Keratinocyte (primary cell): ENCODE results near the gene AIP. TPM values are rescaled to one million over a fixed set of nuclear protein-coding genes. Genes with fewer than 3 reads are reported as not detected.
A peak's percentile ranks its signal among the peaks of the same experiment; 100 is the strongest.
"Not testable (repeated sequence)": the region's sequence is repeated elsewhere in the genome, so short reads cannot be mapped to it uniquely, and the experiment has no call there.

Source experiments
- DNase-seq: peaks from one replicate; pipeline ENCODE4 v3.0.0-alpha.2; 2011; ENCODE audit warnings: low read depth, missing footprints, low spot score
- FAIRE-seq: peaks from 2 replicates; lab custom pipeline; 2011; peaks lifted over from hg19 to GRCh38; lab: Jason Lieb, UNC
- H2AFZ ChIP-seq: 2 replicates; pipeline ENCODE4 v1.6.0; 2012; ENCODE audit warnings: low read length, control low read depth, inconsistent platforms; ENCODE audit not compliant: control insufficient read depth
- H3K27ac ChIP-seq: 2 replicates; pipeline ENCODE4 v1.5.1; 2011; ENCODE audit warnings: low read length; ENCODE audit not compliant: control insufficient read depth, insufficient read depth
- H3K27me3 ChIP-seq: 3 replicates; pipeline ENCODE4 v1.6.0; 2011; ENCODE audit warnings: low read length; ENCODE audit not compliant: control insufficient read depth, insufficient read depth; ENCODE audit errors: extremely low read depth
- H3K36me3 ChIP-seq, 2 experiments: 2 replicates in 1 of 2; 3 replicates in 1 of 2; pipeline ENCODE4 v1.5.1; 2011; ENCODE audit warnings: low read length in 2 of 2, mild to moderate bottlenecking in 1 of 2; ENCODE audit not compliant: control insufficient read depth in 2 of 2, insufficient read depth in 2 of 2; ENCODE audit errors: extremely low read depth in 1 of 2
- H3K4me1 ChIP-seq: 3 replicates; pipeline ENCODE4 v1.5.1; 2011; ENCODE audit warnings: low read length; ENCODE audit not compliant: control insufficient read depth, insufficient read depth; ENCODE audit errors: extremely low read depth
- H3K4me2 ChIP-seq: 3 replicates; pipeline ENCODE4 v1.6.0; 2011; ENCODE audit warnings: low read depth, low read length; ENCODE audit not compliant: control insufficient read depth, insufficient read depth; ENCODE audit errors: extremely low read depth
- H3K4me3 ChIP-seq, 3 experiments: fragments of 200-600 bp in 1 of 3; sonication (generic) in 1 of 3; 2 replicates in 2 of 3; 3 replicates in 1 of 3; pipeline ENCODE4 v1.5.1; 2011 to 2016; ENCODE audit warnings: low read length in 3 of 3, mild to moderate bottlenecking in 3 of 3, control low read depth in 2 of 3, inconsistent platforms in 1 of 3, low read depth in 1 of 3, mixed read lengths in 1 of 3, mixed run types in 1 of 3, moderate library complexity in 1 of 3; ENCODE audit not compliant: control insufficient read depth in 2 of 3, insufficient read depth in 2 of 3; ENCODE audit errors: extremely low read depth in 1 of 3
- H3K79me2 ChIP-seq: 2 replicates; pipeline ENCODE4 v1.6.0; 2012; ENCODE audit warnings: low read length; ENCODE audit not compliant: control insufficient read depth, insufficient read depth
- H3K9ac ChIP-seq: 3 replicates; pipeline ENCODE4 v1.6.0; 2011; ENCODE audit warnings: low read length; ENCODE audit not compliant: control insufficient read depth, insufficient read depth; ENCODE audit errors: extremely low read depth
- H3K9me1 ChIP-seq: 3 replicates; pipeline ENCODE4 v1.6.0; 2011; ENCODE audit warnings: low read length; ENCODE audit not compliant: control insufficient read depth, insufficient read depth; ENCODE audit errors: extremely low read depth
- H3K9me3 ChIP-seq: 2 replicates; pipeline ENCODE4 v1.5.1; 2012; ENCODE audit warnings: low read depth, low read length; ENCODE audit not compliant: control insufficient read depth
- H4K20me1 ChIP-seq: 3 replicates; pipeline ENCODE4 v1.6.0; 2011; ENCODE audit warnings: low read length; ENCODE audit not compliant: control insufficient read depth, insufficient read depth; ENCODE audit errors: extremely low read depth
- dilution Hi-C: fragments of 300-500 bp; cut with MboI; formaldehyde crosslinking; loops from one replicate; pipeline ENCODE4 v1.7.0; 2020; ENCODE audit warnings: low sequenced_read_pairs; ENCODE audit not compliant: extremely low pct_ligation_motif_present
- polyA plus RNA-seq, 5 experiments: library from polyadenylated mRNA; depleted of rRNA in 3 of 5; stranded (reverse) in 3 of 5; stranded (forward) in 1 of 5; unstranded in 1 of 5; fragments of >200 nt; gene quantifications; 1 replicate in 1 of 5; 2 replicates in 3 of 5; 3 replicates in 1 of 5; pipeline versions ENCODE4 v1.2.1 to v1.2.3, GENCODE V29; 2011 to 2012; ENCODE audit warnings: missing spikeins in 2 of 5, low read depth in 1 of 5, low replicate concordance in 1 of 5
- TF ChIP-seq, protein P1 (sequence below), 3 experiments: IDR thresholded peaks in 1 of 3; conservative IDR thresholded peaks in 1 of 3; optimal IDR thresholded peaks in 1 of 3; 2 replicates in 2 of 3; 3 replicates in 1 of 3; pipeline versions ENCODE3 to v1.5.1; 2011; ENCODE audit warnings: low read length in 3 of 3, mild to moderate bottlenecking in 3 of 3, moderate library complexity in 2 of 3, control low read depth in 1 of 3, inconsistent platforms in 1 of 3; ENCODE audit not compliant: insufficient read depth in 2 of 3; ENCODE audit errors: extremely low read depth in 1 of 3

The AIP gene
- polyA plus RNA-seq, 1 donor (not counting 4 experiments of a cell fraction or from before 2014, with no cell fraction given), result 32.5 TPM

DNA sequence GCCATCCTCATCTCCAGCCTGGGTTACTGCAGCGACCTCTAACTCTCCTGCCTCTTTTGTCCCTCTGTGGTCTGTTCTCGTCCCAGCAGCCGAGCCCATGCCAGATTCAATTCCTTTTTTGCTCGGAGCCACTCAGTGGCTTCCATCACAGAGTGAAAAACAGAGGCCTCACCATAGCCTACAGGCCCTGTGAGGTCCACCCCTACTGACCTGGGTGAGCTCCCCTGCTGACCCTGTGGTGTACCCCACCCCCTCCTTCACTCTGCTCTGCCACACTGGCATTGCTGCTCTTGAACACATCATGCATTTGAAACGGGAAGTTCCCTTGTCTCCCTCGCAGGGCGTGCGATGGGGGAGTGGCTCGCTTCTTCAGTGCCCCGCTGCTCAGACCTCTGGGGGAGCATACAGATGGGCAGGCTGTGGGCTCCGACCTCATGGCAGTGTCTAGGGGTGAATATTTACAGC, 2.1 kb downstream of the AIP start:
- H2AFZ ChIP-seq, result no peak overlapping the region
- no peaks in the 10 kb centered on the region for H3K9me3 ChIP-seq
- H3K27ac ChIP-seq, result no peak overlapping the region
- DNase-seq (no peak), FAIRE-seq (no peak)
- H3K9ac ChIP-seq, result no peak overlapping the region
- dilution Hi-C loops, result no loop called here
- H3K27me3 ChIP-seq, result no peaks in the 10 kb centered on the region
- peaks cover 4 to 13% of the 10 kb centered on the region in 2 experiments for H3K36me3 ChIP-seq
- H3K9me1 ChIP-seq, result no peaks in the 10 kb centered on the region
- peaks cover 4% of the 10 kb centered on the region for H3K79me2 ChIP-seq
- H3K4me1 ChIP-seq, result peaks cover 13% of the 10 kb centered on the region
- H3K4me2 ChIP-seq, result no peak overlapping the region
- H3K4me3 ChIP-seq, result no peak overlapping the region
- no peaks in the 10 kb centered on the region for H4K20me1 ChIP-seq
- TF ChIP-seq, protein P1, sequence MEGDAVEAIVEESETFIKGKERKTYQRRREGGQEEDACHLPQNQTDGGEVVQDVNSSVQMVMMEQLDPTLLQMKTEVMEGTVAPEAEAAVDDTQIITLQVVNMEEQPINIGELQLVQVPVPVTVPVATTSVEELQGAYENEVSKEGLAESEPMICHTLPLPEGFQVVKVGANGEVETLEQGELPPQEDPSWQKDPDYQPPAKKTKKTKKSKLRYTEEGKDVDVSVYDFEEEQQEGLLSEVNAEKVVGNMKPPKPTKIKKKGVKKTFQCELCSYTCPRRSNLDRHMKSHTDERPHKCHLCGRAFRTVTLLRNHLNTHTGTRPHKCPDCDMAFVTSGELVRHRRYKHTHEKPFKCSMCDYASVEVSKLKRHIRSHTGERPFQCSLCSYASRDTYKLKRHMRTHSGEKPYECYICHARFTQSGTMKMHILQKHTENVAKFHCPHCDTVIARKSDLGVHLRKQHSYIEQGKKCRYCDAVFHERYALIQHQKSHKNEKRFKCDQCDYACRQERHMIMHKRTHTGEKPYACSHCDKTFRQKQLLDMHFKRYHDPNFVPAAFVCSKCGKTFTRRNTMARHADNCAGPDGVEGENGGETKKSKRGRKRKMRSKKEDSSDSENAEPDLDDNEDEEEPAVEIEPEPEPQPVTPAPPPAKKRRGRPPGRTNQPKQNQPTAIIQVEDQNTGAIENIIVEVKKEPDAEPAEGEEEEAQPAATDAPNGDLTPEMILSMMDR (optimal IDR thresholded peaks at IDR 0.05 in 1 of 3, IDR thresholded peaks at IDR 0.05 in 1 of 3, conservative IDR thresholded peaks at IDR 0.05 in 1 of 3; ENCODE audit: extremely low read depth in 1 of 3, insufficient read depth in 2 of 3, low read length in 3 of 3), result no peak

DNA sequence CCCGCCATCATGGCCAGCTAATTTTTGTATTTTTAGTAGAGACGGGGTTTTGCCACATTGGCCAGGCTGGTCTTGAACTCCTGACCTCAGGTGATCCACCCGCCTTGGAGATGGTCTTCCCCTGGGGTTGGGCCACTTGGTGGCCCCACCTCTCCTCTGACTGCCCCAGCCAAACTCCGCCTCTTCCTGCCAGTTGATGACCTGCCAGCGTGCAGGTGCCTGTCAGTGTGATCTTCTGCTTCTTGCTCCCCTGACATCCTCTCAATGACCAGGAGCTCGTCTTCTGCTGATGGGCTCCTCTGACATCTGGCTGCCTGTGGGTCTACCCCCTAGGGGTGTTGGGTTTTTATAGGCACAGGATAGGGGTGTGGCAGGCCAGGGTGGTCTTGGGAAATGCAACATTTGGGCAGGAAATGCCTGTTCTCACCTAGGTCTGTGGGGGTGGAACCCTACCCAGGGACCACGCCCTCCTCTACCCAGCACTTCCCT, 3.1 kb downstream of the AIP start:
- not testable (repeated sequence) for DNase-seq

More for the DNA sequence above, 3.1 kb downstream of the AIP start:
- H3K9me3 ChIP-seq, FAIRE-seq, H3K27me3 ChIP-seq, H3K9ac ChIP-seq, H3K4me3 ChIP-seq, H3K79me2 ChIP-seq, dilution Hi-C loops, H4K20me1 ChIP-seq, H3K9me1 ChIP-seq, H3K27ac ChIP-seq, H2AFZ ChIP-seq: not testable (repeated sequence)
- peak overlapping the region; percentile 5 for H3K4me2 ChIP-seq
- H3K4me1 ChIP-seq, result peaks cover 13% of the 10 kb centered on the region
- H3K36me3 ChIP-seq, result peaks cover 10 to 17% of the 10 kb centered on the region in 2 experiments
